SH-SY5Y (cell line): ENCODE measurements around the gene KIAA0930.

Source experiments
- GATA2 ChIP-seq: IDR thresholded peaks from 2 replicates; pipeline ENCODE4 v1.6.1; 2011; ENCODE audit warnings: mild to moderate bottlenecking, low read depth, low read length
- GATA3 ChIP-seq: IDR thresholded peaks from 2 replicates; pipeline ENCODE4 v1.6.1; 2011; ENCODE audit warnings: low read depth, mild to moderate bottlenecking, low read length, moderate library complexity

GRCh38 chr22:45227645-45228400, 12.9 kb downstream of the KIAA0930 start:
- no peak for TF ChIP-seq GATA3
- no peak for TF ChIP-seq GATA2
